Activated T-helper 1 cell treated with anti-CD3 and anti-CD28 coated beads, Interleukin-12 subunit alpha, Interleukin-12 subunit beta, Interleukin-2, Interleukin-4 antibody, amounts not matched to agents 30 ng/mL and 10 ng/mL and 1 ng/mL, durations not matched to agents 14 hours and 24 hours and 36 hours (primary cell): ENCODE measurements around the gene MATCAP1. TPM values are rescaled to one million over a fixed set of nuclear protein-coding genes. Genes with fewer than 3 reads are reported as not detected.

Experiments
- DNase-seq: peaks from one replicate; pipeline ENCODE4 v3.0.0; 2021; ENCODE audit warnings: low spot score
- H3K27ac Mint-ChIP-seq: one replicate; pipeline ENCODE4 v1.8.0; 2021; ENCODE audit warnings: mild to moderate bottlenecking, mixed read lengths
- H3K27me3 Mint-ChIP-seq: one replicate; pipeline ENCODE4 v1.8.0; 2022; ENCODE audit warnings: mild to moderate bottlenecking, moderate library complexity, mixed read lengths; ENCODE audit not compliant: insufficient read depth
- H3K36me3 Mint-ChIP-seq: one replicate; pipeline ENCODE4 v1.8.0; 2021; ENCODE audit warnings: low read depth, mixed read lengths
- H3K4me1 Mint-ChIP-seq: one replicate; pipeline ENCODE4 v1.8.0; 2021; ENCODE audit warnings: low read depth, mixed read lengths
- H3K4me3 Mint-ChIP-seq: one replicate; pipeline ENCODE4 v1.8.0; 2021; ENCODE audit warnings: mild to moderate bottlenecking, moderate library complexity, mixed read lengths
- H3K9me3 Mint-ChIP-seq: one replicate; pipeline ENCODE4 v1.8.0; 2021; ENCODE audit warnings: mixed read lengths
- intact Hi-C: fragments of 100-400 bp; cut with micrococcal nuclease; formaldehyde crosslinking; loops from one replicate; pipeline ENCODE4 v1.15.1; 2024
- total RNA-seq: library from RNA; stranded (reverse); gene quantifications from 2 replicates; pipeline ENCODE4 v1.2.3, GENCODE V29; 2022

Gene MATCAP1
- 45.5 and 48.2 TPM in 2 replicates for total RNA-seq

GRCh38 chr16:67183627-67184452 lies at the start of gene MATCAP1:
Gene MATCAP1 (minus strand): TSS chr16:67183963. CDS start chr16:67180610, 3,353 bp downstream.
- intact Hi-C loops = loop anchor here (1.0 to 2.0 kb wide), 10 partner anchors 8 to 237 kb away; partner anchors contain the start of genes E2F4, FBXL8, FHOD1 and NOL3
- Mint-ChIP-seq H3K36me3 (no peaks in the 10 kb centered on the region), H3K27ac (no peak within 1 kb of the TSS), H3K4me1 (peaks cover 20% of the 10 kb centered on the region), H3K27me3 (peaks cover 8% of the 10 kb centered on the region), H3K9me3 (no peaks in the 10 kb centered on the region), H3K4me3 (peak within 1 kb of the TSS; percentile 62)
- DNase-seq = peak; percentile 94

GRCh38 chr16:67230809-67231660 lies 47.3 kb upstream of the MATCAP1 start:
- no peak for DNase-seq
- Mint-ChIP-seq H3K9me3 (no peaks in the 10 kb centered on the region), H3K4me1 (peaks cover 15% of the 10 kb centered on the region), H3K36me3 (peaks cover 38% of the 10 kb centered on the region), H3K27me3 (no peaks in the 10 kb centered on the region), H3K4me3 (no peak overlapping the region), H3K27ac (no peak overlapping the region)
- intact Hi-C loops = no loop called here

- H3K9me3 Mint-ChIP-seq = no peaks in the 10 kb centered on the region
- peaks cover 24% of the 10 kb centered on the region for H3K4me1 Mint-ChIP-seq
- H3K27ac Mint-ChIP-seq = no peak overlapping the region
- H3K36me3 Mint-ChIP-seq = peaks cover 36% of the 10 kb centered on the region
- no peak for DNase-seq
- no peak overlapping the region for H3K4me3 Mint-ChIP-seq
- intact Hi-C loops = loop anchor here (5.0 kb wide), 1 partner anchor 432 kb away; the partner anchor contains the start of genes ACD and PARD6A
- H3K27me3 Mint-ChIP-seq = no peaks in the 10 kb centered on the region
Measured at GRCh38 chr16:67229906-67230808, 46.4 kb upstream of the MATCAP1 start.

- peaks cover 32% of the 10 kb centered on the region for H3K36me3 Mint-ChIP-seq
- H3K27ac Mint-ChIP-seq = no peak overlapping the region
- peaks cover 36% of the 10 kb centered on the region for H3K4me1 Mint-ChIP-seq
- DNase-seq = no peak
- H3K9me3 Mint-ChIP-seq = no peaks in the 10 kb centered on the region
- no peaks in the 10 kb centered on the region for H3K27me3 Mint-ChIP-seq
- intact Hi-C loops = loop anchor here (5.0 kb wide), 1 partner anchor 433 kb away; the partner anchor contains the start of genes ACD and PARD6A
- H3K4me3 Mint-ChIP-seq = peak overlapping the region; percentile 71
Measured at GRCh38 chr16:67228905-67229304, 45.1 kb upstream of the MATCAP1 start.

GRCh38 chr16:67228034-67228785 lies 44.4 kb upstream of the MATCAP1 start:
- H3K27ac Mint-ChIP-seq = peak overlapping the region; percentile 94
- no peaks in the 10 kb centered on the region for H3K9me3 Mint-ChIP-seq
- peaks cover 43% of the 10 kb centered on the region for H3K4me1 Mint-ChIP-seq
- H3K27me3 Mint-ChIP-seq = no peaks in the 10 kb centered on the region
- no peak for DNase-seq
- H3K36me3 Mint-ChIP-seq = peaks cover 29% of the 10 kb centered on the region
- H3K4me3 Mint-ChIP-seq = peak overlapping the region; percentile 98
- intact Hi-C loops = loop anchor here (5.0 kb wide), 1 partner anchor 434 kb away; the partner anchor contains the start of genes ACD and PARD6A

- Mint-ChIP-seq H3K9me3 (no peaks in the 10 kb centered on the region), H3K27me3 (no peaks in the 10 kb centered on the region), H3K4me3 (peak overlapping the region; percentile 98), H3K4me1 (peaks cover 43% of the 10 kb centered on the region), H3K27ac (peak overlapping the region; percentile 94), H3K36me3 (peaks cover 27% of the 10 kb centered on the region)
- DNase-seq = no peak
- intact Hi-C loops = loop anchor here (1.0 to 5.0 kb wide), 5 partner anchors 17 to 435 kb away; partner anchors contain the start of genes ACD, ATP6V0D1, MATCAP1 and PARD6A
Measured at GRCh38 chr16:67227567-67227921, 43.8 kb upstream of the MATCAP1 start.

GRCh38 chr16:67226804-67227566 lies 43.2 kb upstream of the MATCAP1 start, which contains the start of gene TMEM208:
Gene TMEM208 (plus strand): TSS chr16:67227130. CDS start chr16:67227219, 89 bp downstream.
- Mint-ChIP-seq H3K27ac (peak within 1 kb of the TSS; percentile 94), H3K4me3 (peak within 1 kb of the TSS; percentile 98), H3K27me3 (no peaks in the 10 kb centered on the region), H3K9me3 (no peaks in the 10 kb centered on the region), H3K36me3 (peaks cover 27% of the 10 kb centered on the region), H3K4me1 (peaks cover 43% of the 10 kb centered on the region)
- peak; percentile 99 for DNase-seq
- intact Hi-C loops = loop anchor here (1.0 to 5.0 kb wide), 10 partner anchors 9 to 619 kb away; partner anchors contain the start of genes ACD, ATP6V0D1, E2F4 and MATCAP1

GRCh38 chr16:67226295-67226803 lies 42.6 kb upstream of the MATCAP1 start:
- H3K9me3 Mint-ChIP-seq = no peaks in the 10 kb centered on the region
- H3K27me3 Mint-ChIP-seq = no peaks in the 10 kb centered on the region
- no peak for DNase-seq
- H3K4me3 Mint-ChIP-seq = peak overlapping the region; percentile 98
- peaks cover 43% of the 10 kb centered on the region for H3K4me1 Mint-ChIP-seq
- peaks cover 27% of the 10 kb centered on the region for H3K36me3 Mint-ChIP-seq
- H3K27ac Mint-ChIP-seq = peak overlapping the region; percentile 94
- intact Hi-C loops = loop anchor here (1.0 to 5.0 kb wide), 7 partner anchors 10 to 620 kb away; partner anchors contain the start of genes ACD, E2F4, NUTF2 and PARD6A

GRCh38 chr16:67223992-67224391 lies 40.2 kb upstream of the MATCAP1 start:
- Mint-ChIP-seq H3K27me3 (no peaks in the 10 kb centered on the region), H3K4me3 (no peak overlapping the region), H3K9me3 (no peaks in the 10 kb centered on the region), H3K27ac (peak overlapping the region; percentile 11), H3K4me1 (peaks cover 43% of the 10 kb centered on the region), H3K36me3 (peaks cover 14% of the 10 kb centered on the region)
- intact Hi-C loops = no loop called here
- DNase-seq = no peak

- Mint-ChIP-seq H3K27ac (no peak overlapping the region), H3K9me3 (no peaks in the 10 kb centered on the region), H3K4me1 (peaks cover 20% of the 10 kb centered on the region), H3K36me3 (peaks cover 5% of the 10 kb centered on the region), H3K4me3 (no peak overlapping the region), H3K27me3 (peaks cover 11% of the 10 kb centered on the region)
- intact Hi-C loops = no loop called here
- no peak for DNase-seq
Measured at GRCh38 chr16:67216612-67217490, 33.1 kb upstream of the MATCAP1 start.
